GM23338 (cell line): ENCODE results near the gene CYB5R4.

ENCODE experiments used
- CREB1 ChIP-seq: fragments of 250-450 bp; sonication (Bioruptor Pico); IDR thresholded peaks from 2 replicates; pipeline ENCODE4 v1.5.0; 2020; ENCODE audit warnings: low read depth, mild to moderate bottlenecking, moderate library complexity
- EZH2 ChIP-seq: fragments of 200-600 bp; sonication (generic); IDR thresholded peaks from one replicate; pipeline ENCODE4 v1.8.0; 2017; ENCODE audit warnings: antibody characterized with exemption, mild to moderate bottlenecking, low read depth; ENCODE audit not compliant: unreplicated experiment
- EZH2phosphoT487 ChIP-seq: fragments of 200-600 bp; sonication (generic); IDR thresholded peaks from one replicate; pipeline ENCODE4 v1.8.1; 2018; ENCODE audit warnings: antibody characterized with exemption; ENCODE audit not compliant: unreplicated experiment
- NANOG ChIP-seq: IDR thresholded peaks from 2 replicates; pipeline ENCODE4 v1.6.1; 2016; ENCODE audit warnings: antibody characterized with exemption, borderline replicate concordance
- POLR2AphosphoS5 ChIP-seq: IDR thresholded peaks from 2 replicates; pipeline ENCODE4 v1.6.1; 2016; ENCODE audit warnings: antibody characterized with exemption, low read depth
- ZNF114 ChIP-seq: fragments of 250-450 bp; sonication (Bioruptor Pico); IDR thresholded peaks from 2 replicates; pipeline ENCODE4 v1.5.0; 2020; ENCODE audit warnings: mild to moderate bottlenecking, moderate library complexity
- ZNF331 ChIP-seq: fragments of 250-450 bp; sonication (Bioruptor Pico); IDR thresholded peaks from 2 replicates; pipeline ENCODE4 v1.5.0; 2020; ENCODE audit warnings: low read depth, mild to moderate bottlenecking, moderate library complexity
- TF ChIP-seq, protein P1 (sequence below), 2 experiments: fragments of 200-600 bp in 1 of 2; sonication (generic) in 1 of 2; conservative IDR thresholded peaks; 2 replicates each; pipeline versions ENCODE4 v1.5.1 to v1.6.1; 2016 to 2017; ENCODE audit warnings: antibody characterized with exemption in 2 of 2, low read depth in 2 of 2, mild to moderate bottlenecking in 2 of 2, moderate library complexity in 1 of 2
- TF ChIP-seq, protein P2 (sequence below): IDR thresholded peaks from one replicate; pipeline ENCODE4 v1.6.1; 2018; ENCODE audit warnings: antibody characterized with exemption; ENCODE audit not compliant: unreplicated experiment
- TF ChIP-seq, protein P3 (sequence below): IDR thresholded peaks from 2 replicates; pipeline ENCODE4 v1.6.1; 2016; ENCODE audit warnings: antibody characterized with exemption

DNA sequence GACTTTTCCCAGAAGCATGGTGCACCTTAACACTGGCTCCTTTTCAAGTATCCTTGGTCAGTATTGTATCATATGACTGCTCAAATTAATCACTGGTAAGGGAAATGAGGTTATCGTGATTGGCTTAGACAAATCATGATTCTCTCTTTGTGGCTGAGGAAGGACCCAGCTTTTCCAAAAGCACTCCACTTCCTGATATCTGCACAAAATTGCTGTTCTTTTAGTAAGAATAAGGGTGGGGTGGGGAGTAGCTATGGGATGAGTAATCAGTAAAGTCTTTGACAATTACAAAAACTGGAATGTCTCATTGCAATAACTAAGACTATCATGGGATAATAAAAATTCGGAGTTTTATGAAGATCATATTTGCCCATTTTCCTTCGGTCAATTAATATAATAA, 15.3 kb upstream of the CYB5R4 start:
- TF ChIP-seq, protein P1, sequence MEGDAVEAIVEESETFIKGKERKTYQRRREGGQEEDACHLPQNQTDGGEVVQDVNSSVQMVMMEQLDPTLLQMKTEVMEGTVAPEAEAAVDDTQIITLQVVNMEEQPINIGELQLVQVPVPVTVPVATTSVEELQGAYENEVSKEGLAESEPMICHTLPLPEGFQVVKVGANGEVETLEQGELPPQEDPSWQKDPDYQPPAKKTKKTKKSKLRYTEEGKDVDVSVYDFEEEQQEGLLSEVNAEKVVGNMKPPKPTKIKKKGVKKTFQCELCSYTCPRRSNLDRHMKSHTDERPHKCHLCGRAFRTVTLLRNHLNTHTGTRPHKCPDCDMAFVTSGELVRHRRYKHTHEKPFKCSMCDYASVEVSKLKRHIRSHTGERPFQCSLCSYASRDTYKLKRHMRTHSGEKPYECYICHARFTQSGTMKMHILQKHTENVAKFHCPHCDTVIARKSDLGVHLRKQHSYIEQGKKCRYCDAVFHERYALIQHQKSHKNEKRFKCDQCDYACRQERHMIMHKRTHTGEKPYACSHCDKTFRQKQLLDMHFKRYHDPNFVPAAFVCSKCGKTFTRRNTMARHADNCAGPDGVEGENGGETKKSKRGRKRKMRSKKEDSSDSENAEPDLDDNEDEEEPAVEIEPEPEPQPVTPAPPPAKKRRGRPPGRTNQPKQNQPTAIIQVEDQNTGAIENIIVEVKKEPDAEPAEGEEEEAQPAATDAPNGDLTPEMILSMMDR (conservative IDR thresholded peaks at IDR 0.05; ENCODE audit: low read depth in 2 of 2): no peak
- no peak for TF ChIP-seq POLR2AphosphoS5
- TF ChIP-seq EZH2: no peak
- TF ChIP-seq, protein P2, sequence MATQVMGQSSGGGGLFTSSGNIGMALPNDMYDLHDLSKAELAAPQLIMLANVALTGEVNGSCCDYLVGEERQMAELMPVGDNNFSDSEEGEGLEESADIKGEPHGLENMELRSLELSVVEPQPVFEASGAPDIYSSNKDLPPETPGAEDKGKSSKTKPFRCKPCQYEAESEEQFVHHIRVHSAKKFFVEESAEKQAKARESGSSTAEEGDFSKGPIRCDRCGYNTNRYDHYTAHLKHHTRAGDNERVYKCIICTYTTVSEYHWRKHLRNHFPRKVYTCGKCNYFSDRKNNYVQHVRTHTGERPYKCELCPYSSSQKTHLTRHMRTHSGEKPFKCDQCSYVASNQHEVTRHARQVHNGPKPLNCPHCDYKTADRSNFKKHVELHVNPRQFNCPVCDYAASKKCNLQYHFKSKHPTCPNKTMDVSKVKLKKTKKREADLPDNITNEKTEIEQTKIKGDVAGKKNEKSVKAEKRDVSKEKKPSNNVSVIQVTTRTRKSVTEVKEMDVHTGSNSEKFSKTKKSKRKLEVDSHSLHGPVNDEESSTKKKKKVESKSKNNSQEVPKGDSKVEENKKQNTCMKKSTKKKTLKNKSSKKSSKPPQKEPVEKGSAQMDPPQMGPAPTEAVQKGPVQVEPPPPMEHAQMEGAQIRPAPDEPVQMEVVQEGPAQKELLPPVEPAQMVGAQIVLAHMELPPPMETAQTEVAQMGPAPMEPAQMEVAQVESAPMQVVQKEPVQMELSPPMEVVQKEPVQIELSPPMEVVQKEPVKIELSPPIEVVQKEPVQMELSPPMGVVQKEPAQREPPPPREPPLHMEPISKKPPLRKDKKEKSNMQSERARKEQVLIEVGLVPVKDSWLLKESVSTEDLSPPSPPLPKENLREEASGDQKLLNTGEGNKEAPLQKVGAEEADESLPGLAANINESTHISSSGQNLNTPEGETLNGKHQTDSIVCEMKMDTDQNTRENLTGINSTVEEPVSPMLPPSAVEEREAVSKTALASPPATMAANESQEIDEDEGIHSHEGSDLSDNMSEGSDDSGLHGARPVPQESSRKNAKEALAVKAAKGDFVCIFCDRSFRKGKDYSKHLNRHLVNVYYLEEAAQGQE: no peak
- TF ChIP-seq, protein P3, sequence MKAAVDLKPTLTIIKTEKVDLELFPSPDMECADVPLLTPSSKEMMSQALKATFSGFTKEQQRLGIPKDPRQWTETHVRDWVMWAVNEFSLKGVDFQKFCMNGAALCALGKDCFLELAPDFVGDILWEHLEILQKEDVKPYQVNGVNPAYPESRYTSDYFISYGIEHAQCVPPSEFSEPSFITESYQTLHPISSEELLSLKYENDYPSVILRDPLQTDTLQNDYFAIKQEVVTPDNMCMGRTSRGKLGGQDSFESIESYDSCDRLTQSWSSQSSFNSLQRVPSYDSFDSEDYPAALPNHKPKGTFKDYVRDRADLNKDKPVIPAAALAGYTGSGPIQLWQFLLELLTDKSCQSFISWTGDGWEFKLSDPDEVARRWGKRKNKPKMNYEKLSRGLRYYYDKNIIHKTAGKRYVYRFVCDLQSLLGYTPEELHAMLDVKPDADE: no peak
- TF ChIP-seq CREB1 (CRISPR knock-in tag): no peak
- no peak for TF ChIP-seq EZH2phosphoT487
- TF ChIP-seq NANOG: no peak
- TF ChIP-seq ZNF331 (CRISPR knock-in tag): no peak
- TF ChIP-seq ZNF114 (CRISPR knock-in tag): no peak
